Ishikawa (cell line): Measurements from ENCODE around the gene PTPRN2.

Experiments
- CEBPB ChIP-seq: IDR thresholded peaks from 2 replicates; pipeline ENCODE4 v1.6.1; 2012
- CREB1 ChIP-seq: IDR thresholded peaks from 2 replicates; pipeline ENCODE4 v1.6.1; 2012; ENCODE audit warnings: low read depth
- EGR1 ChIP-seq: IDR thresholded peaks from 2 replicates; pipeline ENCODE4 v1.6.1; 2012
- EP300 ChIP-seq: IDR thresholded peaks from 2 replicates; pipeline ENCODE4 v1.6.1; 2012; ENCODE audit warnings: borderline replicate concordance
- FOXM1 ChIP-seq: IDR thresholded peaks from 2 replicates; pipeline ENCODE4 v1.6.1; 2012; ENCODE audit warnings: low read depth, borderline replicate concordance
- MAX ChIP-seq: IDR thresholded peaks from 2 replicates; pipeline ENCODE4 v1.6.1; 2012
- NFIC ChIP-seq: IDR thresholded peaks from 2 replicates; pipeline ENCODE4 v1.6.1; 2012
- RAD21 ChIP-seq: IDR thresholded peaks from 2 replicates; pipeline ENCODE4 v1.6.1; 2012; ENCODE audit warnings: low read depth
- REST ChIP-seq: IDR thresholded peaks from 2 replicates; pipeline ENCODE4 v1.6.1; 2012; ENCODE audit warnings: low read depth, mild to moderate bottlenecking
- TAF1 ChIP-seq: IDR thresholded peaks from 2 replicates; pipeline ENCODE4 v1.6.1; 2012; ENCODE audit warnings: low read depth, mild to moderate bottlenecking
- TCF12 ChIP-seq: IDR thresholded peaks from 2 replicates; pipeline ENCODE4 v1.6.1; 2012; ENCODE audit warnings: low read depth
- TEAD4 ChIP-seq: IDR thresholded peaks from 2 replicates; pipeline ENCODE4 v1.6.1; 2012
- USF1 ChIP-seq: IDR thresholded peaks from 2 replicates; pipeline ENCODE4 v1.6.1; 2012
- YY1 ChIP-seq: IDR thresholded peaks from 2 replicates; pipeline ENCODE4 v1.6.1; 2012; ENCODE audit warnings: low read depth
- ZBTB7A ChIP-seq: IDR thresholded peaks from 2 replicates; pipeline ENCODE4 v1.6.1; 2012; ENCODE audit warnings: low read depth

PTPRN2 gene

GRCh38 chr7:158392251-158392650, 195.4 kb downstream of the PTPRN2 start:
- no peak for TF ChIP-seq EGR1
- no peak for TF ChIP-seq CREB1
- TF ChIP-seq YY1 = no peak

- TF ChIP-seq ZBTB7A = no peak
- TF ChIP-seq USF1 = no peak
- TF ChIP-seq TAF1 = no peak
These were observed 196.1 kb downstream of the PTPRN2 start for GRCh38 chr7:158391541-158391940.

- no peak for TF ChIP-seq TAF1
- TF ChIP-seq CREB1 = no peak
- TF ChIP-seq YY1 = no peak
- TF ChIP-seq TEAD4 = no peak
- no peak for TF ChIP-seq USF1
- no peak for TF ChIP-seq NFIC
- no peak for TF ChIP-seq TCF12
- TF ChIP-seq EP300 = no peak
- TF ChIP-seq MAX = no peak
- TF ChIP-seq CEBPB = no peak
- no peak for TF ChIP-seq RAD21
- no peak for TF ChIP-seq REST
- TF ChIP-seq ZBTB7A = no peak
These were observed 196.5 kb downstream of the PTPRN2 start for GRCh38 chr7:158391141-158391540.

- TF ChIP-seq YY1 = no peak
- TF ChIP-seq TCF12 = no peak
- no peak for TF ChIP-seq TEAD4
- no peak for TF ChIP-seq NFIC
- no peak for TF ChIP-seq REST
- TF ChIP-seq CREB1 = no peak
- TF ChIP-seq MAX = no peak
- no peak for TF ChIP-seq CEBPB
- TF ChIP-seq EGR1 = no peak
- no peak for TF ChIP-seq USF1
- TF ChIP-seq RAD21 = no peak
- TF ChIP-seq TAF1 = no peak
- no peak for TF ChIP-seq FOXM1
- no peak for TF ChIP-seq EP300
- TF ChIP-seq ZBTB7A = no peak
These were observed 197.2 kb downstream of the PTPRN2 start for GRCh38 chr7:158390460-158390859.

- TF ChIP-seq USF1 = no peak
- no peak for TF ChIP-seq MAX
- TF ChIP-seq TAF1 = no peak
- TF ChIP-seq CREB1 = no peak
- no peak for TF ChIP-seq EGR1
- no peak for TF ChIP-seq ZBTB7A
- TF ChIP-seq TEAD4 = no peak
- TF ChIP-seq NFIC = no peak
- no peak for TF ChIP-seq RAD21
- TF ChIP-seq EP300 = no peak
These were observed 197.9 kb downstream of the PTPRN2 start for GRCh38 chr7:158389514-158390425.
